GM10847 (cell line): ENCODE results near the gene AOC3.

ENCODE experiments used
- POLR2A ChIP-seq: IDR thresholded peaks from 2 replicates; pipeline ENCODE4 v1.6.1; 2011; ENCODE audit not compliant: insufficient read length; ENCODE audit errors: extremely low read depth

The AOC3 gene

DNA sequence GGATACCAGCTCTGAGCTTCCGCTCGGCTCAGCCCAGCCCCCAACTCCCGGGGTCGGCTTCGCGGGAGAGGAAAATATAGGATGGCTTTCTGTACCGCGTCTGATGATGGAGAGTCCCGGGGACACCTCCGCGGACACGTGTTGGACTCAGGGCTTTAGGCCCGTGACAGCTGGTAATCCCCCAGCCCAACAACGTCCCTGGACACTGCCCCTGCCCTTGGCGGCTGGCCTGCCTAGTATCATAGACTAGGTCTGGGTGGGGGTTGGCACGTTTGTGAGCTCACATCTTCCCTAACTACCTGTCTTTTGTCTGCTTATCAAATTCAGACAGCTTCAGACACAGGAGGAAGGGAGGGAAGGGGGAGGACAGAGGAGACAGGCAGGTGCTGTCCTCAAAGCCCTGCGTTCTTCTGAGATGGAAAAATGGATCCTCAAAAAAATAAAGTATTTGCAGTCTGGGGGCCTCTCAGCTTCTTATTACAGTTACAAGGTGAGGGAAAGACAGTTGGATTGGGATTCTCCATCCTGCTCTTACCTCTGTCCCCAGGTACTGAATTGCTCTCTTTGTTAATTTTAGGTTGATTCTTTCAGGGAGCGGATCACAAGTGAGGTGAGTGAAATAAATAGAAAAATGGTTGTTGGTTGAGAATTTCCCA lies 17.1 kb upstream of the AOC3 start:
- TF ChIP-seq POLR2A, result no peak

DNA sequence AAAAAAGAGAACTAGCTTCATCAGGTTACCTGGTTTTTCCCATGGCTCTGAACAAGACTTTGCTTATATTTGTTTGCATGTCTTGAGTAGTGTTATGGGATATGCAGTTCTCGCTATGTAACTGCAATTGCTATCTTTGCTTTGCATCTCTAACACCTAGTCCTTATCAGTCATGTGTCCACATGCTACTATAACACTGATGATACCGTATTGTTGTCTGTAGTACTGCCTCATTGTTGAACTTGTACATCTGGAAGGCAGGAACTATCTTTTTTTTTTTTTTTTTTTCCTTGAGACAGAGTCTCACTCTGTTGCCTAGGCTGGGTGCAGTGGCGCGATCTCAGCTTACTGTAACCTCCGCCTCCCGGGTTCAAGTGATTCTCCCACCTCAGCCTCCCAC lies 15.3 kb upstream of the AOC3 start:
- no peak for TF ChIP-seq POLR2A

DNA sequence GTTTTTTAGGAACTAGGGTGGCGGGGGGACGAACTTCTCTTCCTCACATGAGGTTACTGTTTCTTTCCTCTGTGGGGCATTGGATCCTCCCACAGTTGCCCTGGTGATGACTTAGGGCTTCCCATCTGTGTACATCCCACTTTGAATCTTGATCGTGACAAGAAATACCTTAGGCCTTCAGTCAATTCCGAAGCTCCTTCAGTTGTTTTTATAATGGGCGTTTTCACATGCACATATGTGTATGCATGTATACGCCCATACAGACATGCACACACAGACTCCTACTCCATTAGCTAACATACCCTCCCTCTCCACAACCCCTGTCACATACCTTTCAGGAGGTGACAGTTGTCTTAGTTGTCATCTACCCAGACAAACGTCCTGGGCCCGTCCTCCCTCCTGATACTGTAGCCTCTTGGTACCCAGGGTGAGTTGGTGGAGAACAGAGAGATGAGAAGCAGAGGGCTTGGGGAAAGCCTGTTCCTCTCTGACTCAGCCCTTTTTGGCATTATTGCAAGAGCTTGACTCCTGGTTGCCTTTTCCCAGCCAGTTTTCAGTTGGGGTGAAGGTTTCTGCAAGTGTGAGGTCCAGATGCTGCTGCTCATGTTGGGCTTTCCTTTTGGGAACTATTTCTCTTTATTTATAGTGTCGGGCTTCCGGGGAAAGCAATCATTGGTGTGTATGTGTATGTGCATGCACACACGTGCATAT lies 8.9 kb upstream of the AOC3 start:
- no peak for TF ChIP-seq POLR2A

DNA sequence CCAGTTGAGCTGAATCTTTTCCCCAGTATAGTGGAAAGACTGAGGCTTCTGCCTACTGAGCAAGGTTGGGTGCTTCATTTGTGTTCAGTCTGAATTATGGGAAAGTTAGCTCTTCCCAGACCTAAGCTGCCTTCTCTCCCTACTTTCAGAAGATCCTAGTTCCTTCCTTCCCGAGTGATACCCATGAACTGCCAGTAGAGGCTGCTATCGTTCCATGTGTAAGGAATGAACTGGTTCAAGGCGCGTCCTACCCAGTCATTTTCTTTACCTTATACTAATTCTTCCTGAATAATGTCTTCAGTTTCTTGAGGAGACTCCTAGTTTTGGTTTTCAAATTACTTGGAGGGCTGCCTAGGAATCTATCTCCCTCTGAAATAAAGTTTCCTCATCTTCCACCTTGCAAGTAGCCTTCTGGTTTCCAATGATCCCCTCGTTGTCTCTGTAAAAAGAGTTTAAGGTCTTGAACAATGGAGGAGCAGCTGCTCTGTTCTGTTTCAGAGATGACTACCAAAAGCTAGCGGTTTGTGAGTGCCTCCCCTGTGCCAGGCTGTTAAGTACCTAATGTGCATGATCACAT lies 7.6 kb upstream of the AOC3 start:
- no peak for TF ChIP-seq POLR2A

DNA sequence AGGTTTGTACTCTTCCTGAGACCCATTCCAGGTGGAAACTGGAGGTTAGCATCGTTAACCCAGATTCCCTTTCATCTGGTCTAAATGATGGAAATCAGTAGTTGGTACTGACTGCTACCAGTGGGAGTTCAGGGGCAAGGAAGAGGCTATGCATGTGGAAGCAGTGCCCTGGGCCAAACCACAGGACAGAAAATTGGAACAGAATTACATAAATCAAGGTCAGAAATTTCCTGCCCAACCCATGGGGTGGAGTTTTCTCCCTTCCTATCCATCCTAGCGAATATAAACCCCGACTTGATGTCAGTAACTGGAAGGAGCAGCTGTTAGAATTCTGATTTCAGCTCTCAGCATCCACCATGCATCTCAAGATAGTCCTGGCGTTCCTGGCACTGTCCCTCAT lies 6.7 kb upstream of the AOC3 start, which contains the start of gene AOC2:
TSS of gene AOC2 (plus strand) at position 310 of the 400 bp plus-strand sequence. CDS start at position 357, 47 bp downstream.
- no peak for TF ChIP-seq POLR2A

- no peak for TF ChIP-seq POLR2A
Observed at GRCh38 chr17:42844761-42845555, 6.0 kb upstream of the AOC3 start.

GRCh38 chr17:42845556-42845917 lies 5.5 kb upstream of the AOC3 start:
- TF ChIP-seq POLR2A, result no peak

- no peak for TF ChIP-seq POLR2A
Observed at GRCh38 chr17:42845918-42846593, 4.9 kb upstream of the AOC3 start.

DNA sequence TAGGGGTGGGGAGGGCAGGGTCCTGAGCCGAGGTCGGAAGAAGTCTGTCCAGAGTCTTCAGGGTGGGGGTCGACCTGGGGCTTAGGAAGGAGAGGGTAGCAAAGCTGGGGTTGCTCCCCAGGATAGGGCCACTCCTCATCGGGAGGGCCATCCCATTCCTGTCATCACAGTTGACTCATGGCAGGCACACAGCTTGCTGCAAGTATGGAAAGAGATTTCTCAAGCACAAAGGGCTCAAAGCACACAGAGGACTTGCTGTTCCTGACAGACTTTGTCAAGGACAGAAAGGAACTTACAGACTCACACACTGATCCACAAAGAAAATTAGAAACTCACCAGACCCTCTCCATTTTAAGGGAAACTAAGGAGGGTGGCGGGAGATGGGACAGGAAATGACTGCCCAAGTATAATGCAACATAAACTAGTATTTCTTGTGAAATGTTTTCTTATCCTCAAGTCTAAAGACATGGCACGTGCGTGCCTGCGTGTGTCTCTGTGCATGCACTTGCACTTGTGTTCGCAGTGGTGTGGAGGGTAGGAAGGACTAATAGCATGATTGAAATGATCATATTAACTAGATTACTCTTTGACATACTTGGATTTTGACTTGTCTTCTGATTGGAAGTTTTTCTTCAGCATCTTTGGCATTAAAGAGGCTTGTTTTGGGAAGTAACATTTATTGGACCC lies 4.3 kb upstream of the AOC3 start:
- TF ChIP-seq POLR2A, result no peak

- no peak for TF ChIP-seq POLR2A
Observed at GRCh38 chr17:42848093-42848492, 2.9 kb upstream of the AOC3 start.

DNA sequence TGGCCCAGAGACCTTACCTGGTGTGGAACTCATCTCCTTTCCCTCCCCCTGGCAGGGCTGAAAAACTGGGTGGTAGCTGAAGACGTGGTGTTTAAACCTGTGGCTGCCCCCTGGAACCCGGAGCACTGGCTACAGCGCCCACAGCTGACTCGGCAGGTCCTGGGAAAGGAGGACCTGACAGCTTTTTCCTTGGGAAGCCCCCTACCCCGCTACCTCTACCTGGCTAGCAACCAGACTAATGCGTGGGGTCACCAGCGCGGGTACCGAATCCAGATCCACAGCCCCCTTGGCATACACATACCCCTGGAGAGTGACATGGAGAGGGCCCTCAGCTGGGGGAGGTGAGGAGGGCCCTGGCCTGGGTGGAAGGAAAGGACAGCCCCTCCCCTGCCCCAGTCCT lies 2.0 kb upstream of the AOC3 start:
- TF ChIP-seq POLR2A, result no peak

DNA sequence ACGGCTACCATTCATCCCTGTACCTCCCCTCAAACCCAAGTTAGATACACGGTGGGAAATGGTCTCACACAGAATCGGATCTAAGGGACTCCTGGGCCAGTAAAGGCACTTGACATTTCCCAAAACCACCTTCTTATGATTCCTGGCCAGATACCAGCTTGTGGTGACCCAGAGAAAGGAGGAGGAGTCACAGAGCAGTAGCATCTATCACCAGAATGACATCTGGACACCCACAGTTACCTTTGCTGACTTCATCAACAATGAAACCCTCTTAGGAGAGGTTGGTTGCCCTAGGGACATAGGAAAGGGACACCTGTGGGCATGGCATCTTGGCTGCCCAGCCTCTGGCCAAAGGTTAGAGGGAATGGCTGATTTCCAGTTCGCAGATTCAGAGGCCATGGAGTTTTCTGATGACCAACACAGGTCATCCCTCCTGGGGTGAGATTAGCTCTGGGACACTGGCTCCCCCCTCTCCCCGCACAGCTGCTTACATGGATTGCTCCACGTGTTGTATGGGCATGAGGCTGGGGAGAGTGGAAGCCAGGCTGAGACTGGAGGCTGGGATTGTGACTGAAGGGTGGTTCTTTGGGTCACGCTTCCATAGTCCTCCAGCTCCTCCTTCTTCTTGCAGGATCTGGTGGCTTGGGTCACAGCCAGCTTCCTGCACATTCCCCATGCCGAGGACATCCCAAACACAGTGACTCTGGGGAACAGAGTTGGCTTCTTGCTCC lies 1.4 kb upstream of the AOC3 start:
- TF ChIP-seq POLR2A, result no peak

- no peak for TF ChIP-seq POLR2A
Observed at GRCh38 chr17:42852351-42852750, 1.4 kb downstream of the AOC3 start.

DNA sequence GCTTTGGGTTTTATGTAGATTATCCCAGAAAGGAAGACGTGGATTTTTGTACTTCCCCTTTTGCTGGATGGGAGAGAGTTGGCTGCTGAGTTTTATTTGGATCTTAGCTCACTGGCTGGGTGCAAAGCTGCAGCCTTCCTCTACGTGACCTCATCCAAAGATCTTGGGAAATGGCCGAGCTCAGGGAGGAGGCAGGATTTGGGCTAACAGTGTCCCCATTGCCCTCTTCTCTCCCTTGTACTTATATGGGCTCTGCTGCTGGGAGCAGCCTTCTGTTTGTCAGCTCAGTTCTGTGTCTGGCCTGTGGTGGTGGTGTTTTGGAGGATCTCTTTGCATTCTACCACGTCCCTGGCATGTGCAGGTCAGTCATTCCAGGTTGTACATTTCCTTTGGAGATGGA lies 2.0 kb downstream of the AOC3 start:
- TF ChIP-seq POLR2A, result no peak
